HepG2 (cell line): Measurements from ENCODE around the gene NKAIN4. TPM values are rescaled to one million over a fixed set of nuclear protein-coding genes. Genes with fewer than 3 reads are reported as not detected.

Source experiments
- ATAD3A ChIP-seq: sonication (generic); formaldehyde crosslinking; IDR thresholded peaks from 2 replicates; pipeline ENCODE4 v1.4.0; 2020; ENCODE audit warnings: missing genetic modification reagents
- BATF2 ChIP-seq: sonication (generic); formaldehyde crosslinking; IDR thresholded peaks from 2 replicates; pipeline ENCODE4 v1.8.0; 2022; ENCODE audit warnings: mild to moderate bottlenecking, missing genetic modification reagents, moderate library complexity
- GABPA ChIP-seq, 2 experiments: IDR thresholded peaks; 2 replicates each; pipeline ENCODE4 v1.6.1; 2011 to 2016; ENCODE audit warnings: low read depth in 2 of 2, low read length in 1 of 2, missing biosample characterization in 1 of 2, missing genetic modification characterization in 1 of 2
- HNRNPL ChIP-seq: fragments of 200-400 bp; formaldehyde crosslinking; IDR thresholded peaks from 2 replicates; pipeline ENCODE4 v1.6.1; 2017; ENCODE audit warnings: mild to moderate bottlenecking, low read depth, low read length
- JUND ChIP-seq: sonication (generic); formaldehyde crosslinking; IDR thresholded peaks from 2 replicates; pipeline ENCODE4 v1.8.0; 2022; ENCODE audit warnings: mild to moderate bottlenecking, missing genetic modification reagents
- MXD1 ChIP-seq: sonication (generic); formaldehyde crosslinking; IDR thresholded peaks from 2 replicates; pipeline ENCODE4 v1.4.0; 2020; ENCODE audit warnings: mild to moderate bottlenecking, missing genetic modification reagents
- POLR2G ChIP-seq: fragments of 200-400 bp; formaldehyde crosslinking; IDR thresholded peaks from 2 replicates; pipeline ENCODE4 v1.6.1; 2018; ENCODE audit warnings: mild to moderate bottlenecking, low read depth, low read length, moderate library complexity
- REPIN1 ChIP-seq: sonication (generic); formaldehyde crosslinking; IDR thresholded peaks from 2 replicates; pipeline ENCODE4 v1.8.0; 2022; ENCODE audit warnings: missing genetic modification reagents, low read depth, mild to moderate bottlenecking, borderline replicate concordance
- TBP ChIP-seq: sonication (generic); formaldehyde crosslinking; IDR thresholded peaks from 2 replicates; pipeline ENCODE4 v1.5.0; 2020; ENCODE audit warnings: missing genetic modification reagents
- ZBTB25 ChIP-seq: IDR thresholded peaks from 2 replicates; pipeline ENCODE4 v1.6.1; 2018; ENCODE audit warnings: missing genetic modification reagents
- ZBTB49 ChIP-seq: sonication (generic); formaldehyde crosslinking; IDR thresholded peaks from 2 replicates; pipeline ENCODE4 v1.4.0; 2020; ENCODE audit warnings: missing genetic modification reagents, borderline replicate concordance
- ZC3H4 ChIP-seq: sonication (generic); formaldehyde crosslinking; IDR thresholded peaks from 2 replicates; pipeline ENCODE4 v1.4.0; 2020; ENCODE audit warnings: missing genetic modification reagents, borderline replicate concordance
- ZMYM4 ChIP-seq: sonication (generic); formaldehyde crosslinking; IDR thresholded peaks from 2 replicates; pipeline ENCODE4 v1.8.1; 2023; ENCODE audit warnings: mild to moderate bottlenecking, missing genetic modification reagents
- ZNF12 ChIP-seq: sonication (generic); formaldehyde crosslinking; IDR thresholded peaks from 2 replicates; pipeline ENCODE4 v1.5.0; 2020; ENCODE audit warnings: missing genetic modification reagents
- ZNF264 ChIP-seq: sonication (generic); formaldehyde crosslinking; IDR thresholded peaks from 2 replicates; pipeline ENCODE4 v1.4.0; 2020; ENCODE audit warnings: missing genetic modification reagents
- ZNF775 ChIP-seq: sonication (generic); formaldehyde crosslinking; IDR thresholded peaks from 2 replicates; pipeline ENCODE4 v1.4.0; 2020; ENCODE audit warnings: missing genetic modification reagents, mild to moderate bottlenecking, moderate library complexity, borderline replicate concordance
- ZZZ3 ChIP-seq: sonication (generic); formaldehyde crosslinking; IDR thresholded peaks from 2 replicates; pipeline ENCODE4 v1.4.0; 2020; ENCODE audit warnings: missing genetic modification reagents, mild to moderate bottlenecking, borderline replicate concordance
- polyA plus RNA-seq, 8 experiments: library from polyadenylated mRNA; depleted of rRNA in 3 of 8; stranded (reverse) in 7 of 8; unstranded in 1 of 8; fragments of >200 nt; fragmentation: Illumina TruSeq in 4 of 8; extraction: Trizol in 4 of 8; gene quantifications; 2 replicates each; pipeline versions ENCODE4 v1.2.1 to v1.2.3, GENCODE V29; 2011 to 2016; ENCODE audit warnings: low read depth in 4 of 8, missing spikeins in 1 of 8, mixed read lengths in 1 of 8; ENCODE audit not compliant: insufficient read depth in 1 of 8
- total RNA-seq, 5 experiments: library from RNA; depleted of rRNA; stranded (reverse); fragments of >200 nt; fragmentation: Illumina TruSeq; extraction: Trizol; gene quantifications; 2 replicates each; pipeline ENCODE4 v1.2.3, GENCODE V29; 2016; ENCODE audit warnings: low read depth in 1 of 5

The NKAIN4 gene
- total and polyA plus RNA-seq, 2 of the 13 experiments (the other 11 are each of a cell fraction or from before 2014, with no cell fraction given), result not detected

- TF ChIP-seq HNRNPL, result 0 out of 2 replicates have a peak, but pooled peaks have one; percentile 65
- TF ChIP-seq POLR2G, result peak; percentile 35; the same call in 1 of the 2 replicates
- TF ChIP-seq ZNF12 (CRISPR knock-in tag), result no peak
- TF ChIP-seq ZZZ3 (CRISPR knock-in tag), result no peak
- TF ChIP-seq JUND (CRISPR knock-in tag), result no peak
- no peak for TF ChIP-seq ZNF264
- TF ChIP-seq ATAD3A, result no peak
- no peak for TF ChIP-seq TBP (CRISPR knock-in tag)
- TF ChIP-seq GABPA (IDR thresholded peaks at IDR 0.05; ENCODE audit: low read depth, low read length), result no peak
- no peak for TF ChIP-seq GABPA (CRISPR knock-in tag; IDR thresholded peaks at IDR 0.05; ENCODE audit: low read depth)
- 0 out of 2 replicates have a peak, but pooled peaks have one; percentile 28 for TF ChIP-seq BATF2 (CRISPR knock-in tag)
- TF ChIP-seq ZBTB25, result no peak
- no peak for TF ChIP-seq ZNF775 (CRISPR knock-in tag)
- no peak for TF ChIP-seq ZMYM4 (CRISPR knock-in tag)
- TF ChIP-seq ZC3H4 (CRISPR knock-in tag), result no peak
- no peak for TF ChIP-seq MXD1
- TF ChIP-seq REPIN1 (CRISPR knock-in tag), result no peak
- TF ChIP-seq ZBTB49 (CRISPR knock-in tag), result no peak
Measured at GRCh38 chr20:63288581-63289251, 34.5 kb upstream of the NKAIN4 start (continued).
